ENCODE data around the gene PTBP2. TPM values are rescaled to one million over a fixed set of nuclear protein-coding genes. Genes with fewer than 3 reads are reported as not detected.

PTBP2 gene
- total RNA-seq, 2 experiments from 2014 or later: 12.4 TPM

DNA sequence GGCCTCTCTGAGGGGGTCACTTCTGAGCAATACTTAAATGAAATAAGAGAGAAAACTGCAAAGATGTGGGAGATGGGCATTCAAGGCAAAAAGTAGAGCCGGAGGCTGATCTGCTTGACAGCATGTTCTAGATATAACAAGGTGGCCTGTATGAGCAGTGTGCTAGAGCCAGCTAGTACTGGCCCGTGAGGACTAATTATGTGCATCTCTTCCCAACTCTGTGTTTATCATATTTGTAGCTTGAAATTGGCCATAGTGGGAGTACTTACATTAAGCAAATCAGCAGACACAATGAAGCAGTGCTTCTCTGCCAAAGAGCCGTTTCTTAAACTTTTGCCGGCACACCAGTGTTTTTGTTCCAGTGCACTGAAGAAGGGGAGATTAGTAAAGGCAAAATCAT lies 13.1 kb upstream of the PTBP2 start:
- TF ChIP-seq, protein P1, sequence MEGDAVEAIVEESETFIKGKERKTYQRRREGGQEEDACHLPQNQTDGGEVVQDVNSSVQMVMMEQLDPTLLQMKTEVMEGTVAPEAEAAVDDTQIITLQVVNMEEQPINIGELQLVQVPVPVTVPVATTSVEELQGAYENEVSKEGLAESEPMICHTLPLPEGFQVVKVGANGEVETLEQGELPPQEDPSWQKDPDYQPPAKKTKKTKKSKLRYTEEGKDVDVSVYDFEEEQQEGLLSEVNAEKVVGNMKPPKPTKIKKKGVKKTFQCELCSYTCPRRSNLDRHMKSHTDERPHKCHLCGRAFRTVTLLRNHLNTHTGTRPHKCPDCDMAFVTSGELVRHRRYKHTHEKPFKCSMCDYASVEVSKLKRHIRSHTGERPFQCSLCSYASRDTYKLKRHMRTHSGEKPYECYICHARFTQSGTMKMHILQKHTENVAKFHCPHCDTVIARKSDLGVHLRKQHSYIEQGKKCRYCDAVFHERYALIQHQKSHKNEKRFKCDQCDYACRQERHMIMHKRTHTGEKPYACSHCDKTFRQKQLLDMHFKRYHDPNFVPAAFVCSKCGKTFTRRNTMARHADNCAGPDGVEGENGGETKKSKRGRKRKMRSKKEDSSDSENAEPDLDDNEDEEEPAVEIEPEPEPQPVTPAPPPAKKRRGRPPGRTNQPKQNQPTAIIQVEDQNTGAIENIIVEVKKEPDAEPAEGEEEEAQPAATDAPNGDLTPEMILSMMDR (IDR thresholded peaks at IDR 0.05): no peak
- POLR2A ChIA-PET: no interaction called here
- ATAC-seq: no peak
- intact Hi-C loops (cut with micrococcal nuclease): no loop called here
- no peaks in the 10 kb centered on the region for H3K4me1 Mint-ChIP-seq (ENCODE audit: low read depth)
- H3K9me3 Mint-ChIP-seq: no peaks in the 10 kb centered on the region
- CTCF ChIA-PET: no interaction called here
- H3K27ac Mint-ChIP-seq: no peak overlapping the region
- no peak overlapping the region for H3K4me3 Mint-ChIP-seq
- H3K27me3 Mint-ChIP-seq: peaks cover 4% of the 10 kb centered on the region
- no peaks in the 10 kb centered on the region for H3K36me3 Mint-ChIP-seq (ENCODE audit: low read depth)
- DNase-seq: no peak

DNA sequence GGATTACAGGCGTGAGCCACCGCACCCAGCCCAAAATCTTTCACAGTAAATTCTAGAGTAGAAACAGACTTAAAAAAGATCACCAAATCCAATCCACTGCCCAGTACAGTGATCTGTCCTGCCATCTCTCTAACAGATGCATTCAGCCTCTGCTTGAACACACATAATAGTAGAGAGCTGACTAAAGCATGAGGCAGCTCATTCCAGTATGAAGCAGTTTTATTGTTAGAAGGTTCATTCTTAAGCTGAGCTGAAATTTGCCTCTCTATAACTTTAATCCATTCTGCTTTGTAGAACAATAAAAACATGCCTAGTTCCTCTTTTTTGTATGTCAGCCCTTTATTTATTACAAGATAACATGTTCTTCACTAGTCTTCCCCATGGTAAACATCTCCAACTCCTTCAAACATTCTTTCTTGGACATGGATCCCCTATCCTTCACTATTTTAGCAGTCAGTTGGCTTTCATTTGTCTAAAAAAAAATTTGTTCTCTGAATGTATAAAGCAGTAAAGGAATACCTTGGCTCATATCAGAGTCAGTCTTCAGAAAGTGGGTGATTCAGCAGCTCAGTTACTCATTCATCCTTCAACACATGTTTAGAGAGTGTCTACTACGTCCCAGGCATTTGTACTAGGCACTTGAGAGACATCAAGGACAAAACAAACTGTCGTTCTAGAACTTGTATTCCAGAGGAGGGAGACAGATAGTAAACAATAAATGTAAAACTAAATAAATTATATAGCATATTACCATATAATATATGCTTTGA lies 10.7 kb upstream of the PTBP2 start:
- TF ChIP-seq, protein P1 (IDR thresholded peaks at IDR 0.05): no peak
- no peak overlapping the region for H3K27ac Mint-ChIP-seq
- no peak for ATAC-seq
- H3K4me3 Mint-ChIP-seq: no peak overlapping the region
- POLR2A ChIA-PET: no interaction called here
- intact Hi-C loops (cut with micrococcal nuclease): no loop called here
- H3K9me3 Mint-ChIP-seq: no peaks in the 10 kb centered on the region
- peaks cover 11% of the 10 kb centered on the region for H3K27me3 Mint-ChIP-seq
- CTCF ChIA-PET: no interaction called here
- H3K4me1 Mint-ChIP-seq (ENCODE audit: low read depth): no peaks in the 10 kb centered on the region
- H3K36me3 Mint-ChIP-seq (ENCODE audit: low read depth): no peaks in the 10 kb centered on the region
- DNase-seq: no peak

DNA sequence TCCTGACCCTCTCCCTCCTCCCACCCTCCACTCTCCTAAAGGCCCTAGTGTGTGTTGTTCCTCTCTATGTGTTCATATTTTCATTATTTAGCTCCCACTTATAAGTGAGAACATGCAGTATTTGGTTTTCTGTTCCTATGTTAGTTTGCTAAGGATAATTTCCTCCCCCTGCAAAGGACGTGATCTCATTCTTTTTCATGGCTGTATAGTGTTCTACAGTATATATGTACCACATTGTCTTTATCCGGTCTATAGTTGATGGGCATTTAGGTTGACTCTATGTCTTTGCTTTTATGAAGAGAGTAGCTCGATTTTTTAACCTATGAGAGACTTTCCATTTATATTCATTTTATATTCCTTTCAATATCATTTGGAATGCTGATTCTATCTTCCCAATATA lies 7.9 kb upstream of the PTBP2 start:
- Mint-ChIP-seq H3K27ac (no peak overlapping the region), H3K4me3 (no peak overlapping the region), H3K27me3 (peaks cover 11% of the 10 kb centered on the region), H3K36me3 (ENCODE audit: low read depth) (no peaks in the 10 kb centered on the region), H3K4me1 (ENCODE audit: low read depth) (no peaks in the 10 kb centered on the region), H3K9me3 (no peaks in the 10 kb centered on the region)
- ATAC-seq (no peak), DNase-seq (no peak)
- intact Hi-C loops (cut with micrococcal nuclease): no loop called here
- ChIA-PET CTCF (no interaction called here), POLR2A (no interaction called here)
- TF ChIP-seq, protein P1 (IDR thresholded peaks at IDR 0.05): no peak

DNA sequence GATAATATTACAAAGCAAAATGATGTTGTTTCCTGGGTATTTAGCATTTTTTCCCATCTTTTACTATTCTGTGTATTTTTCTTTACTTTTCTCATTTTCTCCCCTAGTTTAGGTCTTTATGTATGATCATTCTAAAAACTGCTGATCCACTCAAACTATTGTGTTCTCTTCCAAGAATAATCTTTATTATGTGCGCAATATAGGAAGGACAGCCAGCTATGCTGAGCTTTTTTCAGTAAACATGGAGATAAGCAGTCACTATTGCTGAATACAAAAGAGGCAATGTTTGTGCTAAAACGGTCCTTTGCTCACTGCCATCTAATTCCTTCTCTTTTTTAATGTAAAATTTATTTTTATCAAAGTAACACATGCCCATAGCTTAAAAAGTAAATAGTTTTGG lies 6.7 kb upstream of the PTBP2 start:
- TF ChIP-seq, protein P1 (IDR thresholded peaks at IDR 0.05): no peak
- Mint-ChIP-seq H3K4me1 (ENCODE audit: low read depth) (no peaks in the 10 kb centered on the region), H3K9me3 (no peaks in the 10 kb centered on the region), H3K36me3 (ENCODE audit: low read depth) (no peaks in the 10 kb centered on the region), H3K4me3 (no peak overlapping the region), H3K27me3 (peaks cover 11% of the 10 kb centered on the region), H3K27ac (no peak overlapping the region)
- intact Hi-C loops (cut with micrococcal nuclease): no loop called here
- ATAC-seq: no peak
- DNase-seq: no peak
- POLR2A ChIA-PET: no interaction called here
- CTCF ChIA-PET: interaction anchor here (0.6 kb wide), 1 partner anchor 48 kb away, joined by 3 read pairs; no protein-coding TSS in a partner anchor

DNA sequence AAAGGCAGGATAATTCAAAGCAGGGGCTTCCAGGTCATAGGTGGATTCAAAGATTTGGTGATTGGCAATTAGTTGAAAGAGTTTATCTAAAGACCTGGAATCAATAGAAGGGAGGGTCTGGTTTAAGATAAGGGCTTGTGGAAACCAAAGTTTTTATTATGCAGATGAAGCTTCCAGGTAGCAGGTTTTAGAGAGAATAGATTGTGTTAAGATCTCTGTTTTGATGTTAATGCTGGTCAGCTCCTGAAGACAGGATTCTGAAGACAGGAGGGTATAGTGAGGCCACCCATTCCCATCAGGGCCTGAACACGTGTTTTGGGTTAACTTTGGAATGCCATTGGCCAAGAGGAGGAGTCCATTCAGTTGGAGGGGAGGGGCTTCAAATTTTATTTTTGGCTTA lies 6.1 kb upstream of the PTBP2 start:
- POLR2A ChIA-PET: no interaction called here
- intact Hi-C loops (cut with micrococcal nuclease): no loop called here
- CTCF ChIA-PET: interaction anchor here (0.6 kb wide), 1 partner anchor 49 kb away, joined by 3 read pairs; no protein-coding TSS in a partner anchor

More for the DNA sequence above, 6.1 kb upstream of the PTBP2 start:
- H3K36me3 Mint-ChIP-seq (ENCODE audit: low read depth): no peaks in the 10 kb centered on the region
- no peaks in the 10 kb centered on the region for H3K4me1 Mint-ChIP-seq (ENCODE audit: low read depth)
- H3K9me3 Mint-ChIP-seq: no peaks in the 10 kb centered on the region
- no peak overlapping the region for H3K27ac Mint-ChIP-seq
- TF ChIP-seq, protein P1 (IDR thresholded peaks at IDR 0.05): no peak
- DNase-seq (no peak), ATAC-seq (no peak)
- H3K4me3 Mint-ChIP-seq: no peak overlapping the region
- peaks cover 11% of the 10 kb centered on the region for H3K27me3 Mint-ChIP-seq
